GM18520 (cell line): ENCODE data around the gene KRTAP12-4.
"Not testable (repeated sequence)": the region's sequence is repeated elsewhere in the genome, so short reads cannot be mapped to it uniquely, and the experiment has no call there.

ENCODE experiments used
- ATAC-seq: cut with Tn5 transposase; IDR thresholded peaks from one replicate; pipeline ENCODE4 v1.9.1; 2021; ENCODE audit not compliant: unreplicated experiment

Gene KRTAP12-4

DNA sequence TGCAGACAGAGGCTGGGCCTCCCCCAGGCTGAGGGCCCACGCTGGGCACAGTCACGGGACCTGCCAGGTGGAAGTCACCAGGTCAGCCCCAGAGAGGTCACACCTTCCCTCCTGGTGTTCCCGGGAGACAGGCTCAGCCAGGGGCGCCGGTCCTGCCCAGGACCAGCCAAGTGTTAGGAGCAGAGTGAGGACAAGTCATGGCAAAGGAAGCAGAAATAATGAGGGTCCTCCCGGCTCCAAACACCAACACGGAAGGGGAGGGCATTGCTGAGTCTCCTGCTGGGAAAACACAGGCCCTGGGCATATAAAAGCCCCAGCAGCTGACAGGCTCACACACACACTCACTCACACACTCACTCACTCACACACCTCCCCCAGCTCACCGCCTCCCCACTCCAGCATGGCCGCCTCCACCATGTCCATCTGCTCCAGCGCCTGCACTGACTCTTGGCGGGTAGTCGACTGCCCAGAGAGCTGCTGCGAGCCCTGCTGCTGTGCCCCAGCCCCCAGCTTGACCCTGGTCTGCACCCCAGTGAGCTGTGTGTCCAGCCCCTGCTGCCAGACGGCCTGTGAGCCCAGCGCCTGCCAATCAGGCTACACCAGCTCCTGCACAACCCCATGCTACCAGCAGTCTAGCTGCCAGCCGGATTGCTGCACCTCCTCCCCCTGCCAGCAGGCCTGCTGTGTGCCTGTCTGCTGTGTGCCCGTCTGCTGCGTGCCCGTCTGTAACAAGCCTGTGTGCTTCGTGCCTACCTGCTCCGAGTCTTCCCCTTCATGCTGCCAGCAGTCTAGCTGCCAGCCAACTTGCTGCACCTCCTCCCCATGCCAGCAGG lies 17.2 kb downstream of the KRTAP12-4 start, which contains the start of gene KRTAP10-10:
Gene KRTAP10-10, plus strand, starts transcription at position 339 of the 833 bp plus-strand sequence. Its CDS starts 62 bp downstream, at position 401.
- no peak for ATAC-seq

DNA sequence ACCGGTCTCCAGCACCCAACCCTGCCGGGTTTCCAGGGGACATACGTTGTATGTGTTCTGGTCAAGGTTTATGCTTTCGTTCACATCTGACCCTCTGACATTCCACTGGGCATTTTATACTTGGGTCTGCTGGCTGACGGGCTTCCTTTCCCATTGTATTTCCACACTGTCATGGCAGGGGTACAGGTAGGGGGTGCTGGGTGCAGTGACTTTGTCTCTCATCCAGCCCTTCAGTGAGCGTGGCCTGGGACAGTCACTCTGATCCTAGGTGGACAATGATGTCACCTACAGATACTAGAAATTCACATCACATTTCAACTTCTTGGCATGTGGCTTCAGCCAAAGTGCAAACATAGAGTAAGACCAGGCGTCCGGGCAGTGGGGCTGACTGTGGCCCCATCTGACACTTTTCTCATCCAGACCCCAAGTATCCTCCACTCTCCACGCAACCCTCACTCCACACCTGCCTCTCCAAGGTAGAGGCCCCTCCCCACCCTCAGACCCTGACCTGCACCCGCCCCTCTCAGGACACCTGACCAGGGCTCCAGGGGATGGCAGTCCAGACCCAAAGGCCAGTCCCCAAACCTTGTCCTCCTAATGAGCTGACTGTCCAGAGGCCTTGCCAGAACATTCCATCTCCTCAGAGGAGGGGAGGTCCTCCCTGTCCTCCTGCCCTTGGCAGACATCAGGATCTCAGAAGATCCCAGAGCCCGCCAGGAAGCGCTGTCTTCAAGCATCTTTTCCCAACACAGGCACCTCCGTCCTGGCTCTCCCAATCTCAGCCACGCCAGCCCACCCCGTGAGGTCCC lies 18.0 kb downstream of the KRTAP12-4 start:
- ATAC-seq = no peak

- no peak for ATAC-seq
Observed at GRCh38 chr21:44632067-44632466, 22.4 kb downstream of the KRTAP12-4 start.

DNA sequence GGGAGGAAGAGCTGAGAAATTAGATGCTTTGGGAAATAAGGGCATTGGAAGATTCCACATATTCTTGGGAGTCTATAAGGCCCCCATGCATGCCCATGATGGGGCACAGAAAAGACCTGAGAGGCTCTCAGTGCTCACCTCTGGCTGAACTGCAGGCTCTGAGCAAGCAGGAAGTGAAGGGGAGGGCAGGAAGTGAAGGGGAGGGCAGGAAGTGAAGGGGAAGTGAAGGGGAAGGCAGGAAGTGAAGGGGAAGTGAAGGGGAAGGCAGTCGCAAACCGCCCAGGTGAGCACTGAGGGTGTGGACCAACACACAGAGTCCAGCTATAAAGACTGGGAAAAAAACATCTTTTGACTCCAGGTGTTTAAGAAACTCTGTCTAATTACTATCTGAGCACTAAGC lies 24.0 kb downstream of the KRTAP12-4 start:
- ATAC-seq = no peak

DNA sequence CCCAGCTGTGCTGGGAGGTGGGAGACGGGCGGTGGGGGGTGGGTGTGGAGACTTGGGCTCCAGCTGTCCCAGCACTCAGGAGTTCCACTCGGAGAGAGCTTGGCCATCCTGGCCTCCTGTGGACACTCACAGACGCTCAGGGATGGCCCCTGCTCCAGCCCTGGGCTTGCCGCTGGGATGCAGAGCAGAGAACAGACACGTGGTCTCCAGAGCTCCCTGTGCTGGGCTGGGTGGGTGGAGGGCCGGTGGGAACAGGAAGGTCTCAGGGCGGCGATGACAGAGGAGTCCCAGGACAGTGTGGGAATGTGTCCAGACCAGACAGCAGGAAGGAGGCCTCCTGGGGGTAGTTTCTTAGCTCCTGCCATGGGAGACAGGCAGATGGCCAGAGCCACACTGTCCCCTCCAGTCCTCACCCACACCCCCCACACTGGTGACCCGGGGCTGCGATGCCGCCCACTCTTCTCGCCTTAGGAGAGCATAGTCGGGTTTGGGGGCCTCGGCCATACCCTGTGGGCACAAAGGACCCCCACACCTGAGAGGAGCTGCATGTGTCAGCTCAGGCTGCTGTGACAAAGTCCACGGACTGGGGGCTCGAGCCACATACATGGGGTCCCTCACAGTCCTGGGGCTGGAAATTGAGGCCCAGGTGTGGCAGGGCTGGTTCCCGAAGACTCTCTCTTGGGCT lies 25.6 kb downstream of the KRTAP12-4 start:
- no peak for ATAC-seq

- not testable (repeated sequence) for ATAC-seq
Observed at GRCh38 chr21:44627831-44628233, 26.6 kb downstream of the KRTAP12-4 start.

- not testable (repeated sequence) for ATAC-seq
Observed at GRCh38 chr21:44627181-44627822, 27.2 kb downstream of the KRTAP12-4 start.

GRCh38 chr21:44626673-44627143 lies 27.8 kb downstream of the KRTAP12-4 start, which contains the start of gene KRTAP10-9:
Gene KRTAP10-9 (plus strand): TSS chr21:44627093. CDS start chr21:44627172, 79 bp downstream.
- no peak for ATAC-seq

DNA sequence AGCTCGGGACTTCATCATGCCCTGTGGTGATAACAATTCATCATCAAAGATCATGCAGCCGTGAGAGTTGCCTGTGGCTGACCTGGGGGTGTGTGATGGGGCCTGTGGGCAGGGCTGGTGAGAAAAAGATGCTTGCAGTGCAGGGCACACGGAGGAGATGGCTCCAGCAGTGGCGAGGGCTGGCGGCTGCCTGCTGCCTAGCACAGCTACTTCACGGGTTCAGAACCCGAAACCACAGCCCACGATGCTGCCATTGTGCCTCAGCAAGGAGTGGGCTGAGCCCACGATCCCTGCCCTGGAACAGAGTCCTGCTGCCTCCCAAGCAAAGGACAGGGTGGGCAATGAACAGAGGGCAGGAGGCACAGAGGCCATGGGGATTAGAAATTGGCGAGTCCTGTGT lies 28.2 kb downstream of the KRTAP12-4 start:
- no peak for ATAC-seq

DNA sequence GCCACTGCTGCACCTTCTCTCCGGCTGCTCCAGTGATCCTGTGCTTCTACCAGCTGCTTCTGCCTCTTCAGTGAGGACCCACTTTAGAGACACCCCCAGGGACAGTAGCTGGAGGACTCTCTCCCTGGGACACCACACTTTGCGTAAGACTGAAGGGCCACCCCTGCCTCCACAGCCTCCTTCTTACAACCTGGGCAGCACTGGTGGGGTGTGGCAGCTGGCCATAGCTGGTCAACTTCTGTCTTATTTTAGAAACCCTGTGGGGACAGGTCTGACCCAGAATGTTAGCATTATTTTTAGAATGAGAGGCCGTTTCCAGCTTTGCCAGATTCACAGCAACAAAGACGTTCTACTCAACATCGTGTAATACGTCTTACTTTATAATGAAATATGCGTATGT lies 28.7 kb downstream of the KRTAP12-4 start:
- ATAC-seq = no peak

- no peak for ATAC-seq
Observed at GRCh38 chr21:44623575-44623974, 30.9 kb downstream of the KRTAP12-4 start.

GRCh38 chr21:44619886-44620285 lies 34.6 kb downstream of the KRTAP12-4 start:
- no peak for ATAC-seq

GRCh38 chr21:44618909-44619308 lies 35.5 kb downstream of the KRTAP12-4 start:
- no peak for ATAC-seq

DNA sequence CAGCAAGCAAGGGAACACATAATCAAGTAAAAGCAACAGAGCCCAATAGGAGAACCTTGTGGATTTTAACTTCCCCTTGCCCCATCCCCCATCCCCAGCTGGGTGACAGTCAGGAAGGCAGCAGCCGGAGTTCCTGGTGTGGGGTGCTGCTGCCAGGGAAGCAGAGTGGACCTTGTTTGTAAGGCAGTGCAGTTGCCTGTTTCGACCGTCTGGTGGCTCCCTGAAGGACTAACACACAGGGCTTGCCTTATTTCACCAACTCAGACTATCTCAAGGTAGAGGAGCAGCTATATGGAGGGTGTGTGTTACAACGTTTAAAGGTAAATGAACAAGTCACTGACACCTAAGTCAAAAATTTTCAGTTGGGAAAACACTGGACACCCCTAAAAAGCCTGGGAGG lies 36.0 kb downstream of the KRTAP12-4 start:
- no peak for ATAC-seq

GRCh38 chr21:44617071-44617501 lies 37.4 kb downstream of the KRTAP12-4 start:
- no peak for ATAC-seq

GRCh38 chr21:44616591-44616926 lies 37.9 kb downstream of the KRTAP12-4 start:
- ATAC-seq = no peak

DNA sequence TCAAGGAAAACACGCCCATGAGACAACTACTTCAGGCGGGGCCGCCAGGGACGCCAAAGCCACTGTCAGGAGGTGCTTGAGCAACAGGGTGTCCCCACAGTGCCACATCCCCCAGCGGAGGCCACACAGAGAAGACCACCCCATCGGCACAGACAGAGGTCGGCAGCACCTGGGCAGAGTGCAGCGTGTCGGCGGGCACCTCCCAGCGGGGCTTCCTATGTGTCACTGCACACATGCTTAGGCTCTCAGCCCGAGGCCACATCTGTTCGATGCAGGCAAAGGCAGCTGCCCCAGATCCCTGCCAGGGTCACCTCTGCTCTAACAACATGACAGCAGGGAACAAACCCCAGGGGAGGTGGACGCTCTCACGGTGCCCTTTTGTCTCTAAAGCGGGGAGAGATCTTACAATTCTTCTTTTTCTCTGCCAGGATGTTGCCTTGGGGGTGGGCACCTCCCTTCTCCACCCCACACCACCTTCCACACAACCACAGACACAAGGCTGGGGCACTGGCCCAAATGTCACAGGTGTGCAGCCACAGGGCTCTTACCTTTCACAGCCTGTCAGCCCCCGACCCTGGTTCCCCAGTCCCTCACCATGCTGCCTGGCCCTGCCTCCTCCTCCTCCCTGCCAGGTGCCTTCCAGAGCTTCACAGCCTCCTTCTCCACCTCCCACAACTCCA lies 38.4 kb downstream of the KRTAP12-4 start:
- no peak for ATAC-seq

GRCh38 chr21:44615466-44615865 lies 39.0 kb downstream of the KRTAP12-4 start:
- ATAC-seq = no peak

DNA sequence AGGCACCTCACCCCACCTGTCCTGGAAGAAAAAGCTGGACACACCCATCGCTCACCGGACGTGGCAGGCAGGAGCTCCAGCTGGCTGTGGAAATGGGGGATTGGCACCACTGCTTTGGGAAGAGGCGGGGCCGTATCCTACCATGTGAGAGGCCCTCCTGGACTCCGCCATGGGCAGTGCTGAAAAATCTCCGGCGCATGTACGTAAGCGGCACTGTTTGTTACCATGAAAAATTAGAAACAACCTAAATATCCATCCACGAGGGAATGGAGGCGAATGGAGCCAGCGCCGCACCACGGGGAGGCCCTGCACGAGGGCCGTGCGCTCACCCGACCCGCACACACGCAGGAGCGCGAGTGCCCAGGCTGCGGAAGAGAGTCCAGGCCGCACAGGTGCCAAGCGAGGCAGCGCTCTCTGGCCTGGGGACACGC lies 39.5 kb downstream of the KRTAP12-4 start:
- ATAC-seq = no peak

DNA sequence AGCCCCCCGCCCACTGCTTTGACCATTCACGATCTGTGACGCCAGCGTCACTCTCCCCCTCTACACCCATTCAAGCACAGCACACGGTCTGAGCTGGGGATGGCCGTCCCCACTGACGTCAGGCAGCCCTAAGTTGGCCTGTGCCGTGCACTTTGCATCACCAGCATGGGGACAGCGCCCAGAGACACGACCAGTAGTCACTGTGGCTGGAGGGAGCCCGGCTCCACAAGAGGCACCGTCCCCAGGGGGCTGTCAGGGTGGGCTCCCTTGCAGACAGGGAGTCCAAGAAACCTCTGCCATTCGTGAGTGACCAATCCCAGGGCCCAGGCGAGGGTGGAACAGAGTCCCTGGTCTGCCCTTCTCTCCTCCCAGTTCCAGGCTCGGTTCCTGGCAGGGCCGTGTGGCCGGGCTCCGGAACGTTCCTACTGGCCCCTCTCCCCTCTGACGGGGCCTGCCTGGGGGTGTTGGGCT lies 40.3 kb downstream of the KRTAP12-4 start:
- ATAC-seq = no peak
